ENCODE measurements around the gene EXD2.
"Not testable (repeated sequence)": the region's sequence is repeated elsewhere in the genome, so short reads cannot be mapped to it uniquely, and the experiment has no call there.

GRCh38 chr14:69277356-69277755 is 86.1 kb downstream of the EXD2 start:
- not testable (repeated sequence) for TF ChIP-seq ELK1 (IDR thresholded peaks at IDR 0.05; ENCODE audit: low read depth, low read length); CTCF (IDR thresholded peaks at IDR 0.05); SMC3 (IDR thresholded peaks at IDR 0.05); POLR2AphosphoS2 (conservative IDR thresholded peaks at IDR 0.05; ENCODE audit: low read length); TFCP2L1 (CRISPR knock-in tag; IDR thresholded peaks at IDR 0.05); KDM1A (IDR thresholded peaks at IDR 0.05; ENCODE audit: low read depth); POLR2A (IDR thresholded peaks at IDR 0.05; ENCODE audit: low read length); CEBPB (IDR thresholded peaks at IDR 0.05); RFX5 (IDR thresholded peaks at IDR 0.05); HMGXB4 (CRISPR knock-in tag; IDR thresholded peaks at IDR 0.05; ENCODE audit: borderline replicate concordance)
- TF ChIP-seq, protein P1, sequence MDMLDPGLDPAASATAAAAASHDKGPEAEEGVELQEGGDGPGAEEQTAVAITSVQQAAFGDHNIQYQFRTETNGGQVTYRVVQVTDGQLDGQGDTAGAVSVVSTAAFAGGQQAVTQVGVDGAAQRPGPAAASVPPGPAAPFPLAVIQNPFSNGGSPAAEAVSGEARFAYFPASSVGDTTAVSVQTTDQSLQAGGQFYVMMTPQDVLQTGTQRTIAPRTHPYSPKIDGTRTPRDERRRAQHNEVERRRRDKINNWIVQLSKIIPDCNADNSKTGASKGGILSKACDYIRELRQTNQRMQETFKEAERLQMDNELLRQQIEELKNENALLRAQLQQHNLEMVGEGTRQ (IDR thresholded peaks at IDR 0.05) = not testable (repeated sequence)
